Panc1 (cell line): ENCODE data around the gene CDC5L. TPM values are rescaled to one million over a fixed set of nuclear protein-coding genes. Genes with fewer than 3 reads are reported as not detected.

ENCODE experiments used
- ATAC-seq: fragments of 200-7000 bp; cut with Tn5 transposase; 2 replicates; pipeline ENCODE4 v1.9.1; 2020; ENCODE audit warnings: mild to moderate bottlenecking, moderate library complexity
- BruUV-seq: library from RNA; stranded (reverse); fragments of 400-500 nt; replicated peaks from 2 replicates; lab custom pipeline; 2021; lab: Mats Ljungman, UMichigan
- CTCF ChIA-PET: fragments of 300-600 bp; sonication (Branson Sonifier 250); formaldehyde crosslinking; loops from one replicate; lab custom pipeline; 2022; ENCODE audit warnings: antibody characterized with exemption; lab: Charles Lee
- POLR2A ChIA-PET: fragments of 300-600 bp; sonication (Branson Sonifier 250); formaldehyde crosslinking; loops from one replicate; lab custom pipeline; 2022; ENCODE audit warnings: antibody characterized with exemption; lab: Charles Lee
- DNase-seq: peaks from one replicate; pipeline ENCODE4 v3.0.0-alpha.2; 2010; ENCODE audit warnings: low read depth, low spot score
- H3K27ac ChIP-seq: 2 replicates; pipeline ENCODE4 v1.5.1; 2011; ENCODE audit warnings: mild to moderate bottlenecking, low read length, inconsistent platforms
- H3K27me3 ChIP-seq: fragments of 200-500 bp; sonication (Bioruptor generic); 2 replicates; pipeline ENCODE4 v1.6.0; 2014; ENCODE audit warnings: low read length, inconsistent platforms; ENCODE audit not compliant: control insufficient read depth, insufficient read depth
- H3K36me3 ChIP-seq: fragments of 200-500 bp; sonication (Bioruptor generic); 2 replicates; pipeline ENCODE4 v1.5.1; 2014; ENCODE audit warnings: inconsistent platforms, mild to moderate bottlenecking, low read length, moderate library complexity; ENCODE audit not compliant: control insufficient read depth, insufficient read depth
- H3K4me1 ChIP-seq: 2 replicates; pipeline ENCODE4 v1.5.1; 2011; ENCODE audit warnings: inconsistent platforms, mild to moderate bottlenecking, low read length, moderate library complexity; ENCODE audit not compliant: control insufficient read depth, insufficient read depth
- H3K4me3 ChIP-seq, 2 experiments: 2 replicates each; pipeline ENCODE4 v1.5.1; 2011 to 2012; ENCODE audit warnings: low read depth in 2 of 2, low read length in 2 of 2, mild to moderate bottlenecking in 2 of 2, inconsistent platforms in 1 of 2, moderate library complexity in 1 of 2
- H3K9me3 ChIP-seq: fragments of 200-500 bp; sonication (Bioruptor generic); 2 replicates; pipeline ENCODE4 v1.5.1; 2014; ENCODE audit warnings: low read depth, mild to moderate bottlenecking, inconsistent platforms, low read length, moderate library complexity; ENCODE audit not compliant: control insufficient read depth, insufficient read depth
- POLR2AphosphoS5 ChIP-seq: IDR thresholded peaks from 2 replicates; pipeline ENCODE4 v1.6.1; 2012; ENCODE audit warnings: mild to moderate bottlenecking, low read depth, low read length, moderate library complexity
- REST ChIP-seq, 2 experiments: IDR thresholded peaks; 2 replicates each; pipeline ENCODE4 v1.6.1; 2011 to 2012; ENCODE audit warnings: low read depth in 2 of 2, control low read depth in 1 of 2, low read length in 1 of 2, mild to moderate bottlenecking in 1 of 2, moderate library complexity in 1 of 2; ENCODE audit not compliant: insufficient read depth in 1 of 2
- SIN3A ChIP-seq: IDR thresholded peaks from 2 replicates; pipeline ENCODE4 v1.6.1; 2012; ENCODE audit warnings: low read depth, mild to moderate bottlenecking, low read length, moderate library complexity, borderline replicate concordance; ENCODE audit not compliant: insufficient read depth
- TCF7L2 ChIP-seq: IDR thresholded peaks from 2 replicates; pipeline ENCODE4 v1.6.1; 2011; ENCODE audit warnings: mild to moderate bottlenecking, low read depth, low read length, inconsistent platforms
- in situ Hi-C: cut with HindIII; loops from 2 replicates; pipeline ENCODE4 v1.10.0; 2016; ENCODE audit warnings: low sequenced_read_pairs, low pct_unique_long_range_greater_than_20kb
- intact Hi-C: fragments of 100-400 bp; cut with micrococcal nuclease; formaldehyde crosslinking; loops from one replicate; pipeline ENCODE4 v1.10.0; 2022; ENCODE audit not compliant: unreplicated experiment
- total RNA-seq: library from RNA; stranded (reverse); gene quantifications from one replicate; pipeline ENCODE4 v1.2.1, GENCODE V29; 2021; ENCODE audit not compliant: unreplicated experiment
- TF ChIP-seq, protein P1 (sequence below): fragments of 450-650 bp; IDR thresholded peaks from 2 replicates; pipeline ENCODE4 v1.5.1; 2017; ENCODE audit warnings: mild to moderate bottlenecking

Gene CDC5L
- total RNA-seq, 1 experiment from 2014 or later: 23.3 TPM

- in situ Hi-C loops: no loop called here
- peaks cover 21% of the 10 kb centered on the region; the same call in 1 of the 2 replicates for H3K4me1 ChIP-seq
- DNase-seq (no peak), ATAC-seq (no peak)
- H3K36me3 ChIP-seq: peaks cover 19% of the 10 kb centered on the region
- no TSS peak for BruUV-seq
- H3K4me3 ChIP-seq: no peak overlapping the region
- intact Hi-C loops: no loop called here
- H3K9me3 ChIP-seq: no peaks in the 10 kb centered on the region
- no peaks in the 10 kb centered on the region for H3K27me3 ChIP-seq
- TF ChIP-seq REST (IDR thresholded peaks at IDR 0.05; ENCODE audit: insufficient read depth in 1 of 2, low read depth in 2 of 2, low read length in 1 of 2) (no peak), SIN3A (no peak), TCF7L2 (no peak), POLR2AphosphoS5 (no peak)
- TF ChIP-seq, protein P1, sequence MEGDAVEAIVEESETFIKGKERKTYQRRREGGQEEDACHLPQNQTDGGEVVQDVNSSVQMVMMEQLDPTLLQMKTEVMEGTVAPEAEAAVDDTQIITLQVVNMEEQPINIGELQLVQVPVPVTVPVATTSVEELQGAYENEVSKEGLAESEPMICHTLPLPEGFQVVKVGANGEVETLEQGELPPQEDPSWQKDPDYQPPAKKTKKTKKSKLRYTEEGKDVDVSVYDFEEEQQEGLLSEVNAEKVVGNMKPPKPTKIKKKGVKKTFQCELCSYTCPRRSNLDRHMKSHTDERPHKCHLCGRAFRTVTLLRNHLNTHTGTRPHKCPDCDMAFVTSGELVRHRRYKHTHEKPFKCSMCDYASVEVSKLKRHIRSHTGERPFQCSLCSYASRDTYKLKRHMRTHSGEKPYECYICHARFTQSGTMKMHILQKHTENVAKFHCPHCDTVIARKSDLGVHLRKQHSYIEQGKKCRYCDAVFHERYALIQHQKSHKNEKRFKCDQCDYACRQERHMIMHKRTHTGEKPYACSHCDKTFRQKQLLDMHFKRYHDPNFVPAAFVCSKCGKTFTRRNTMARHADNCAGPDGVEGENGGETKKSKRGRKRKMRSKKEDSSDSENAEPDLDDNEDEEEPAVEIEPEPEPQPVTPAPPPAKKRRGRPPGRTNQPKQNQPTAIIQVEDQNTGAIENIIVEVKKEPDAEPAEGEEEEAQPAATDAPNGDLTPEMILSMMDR: no peak
- ChIA-PET POLR2A (no interaction called here), CTCF (no interaction called here)
- no peak overlapping the region for H3K27ac ChIP-seq
These were observed 2.7 kb downstream of the CDC5L start for GRCh38 chr6:44390158-44390683.

GRCh38 chr6:44395501-44395900, 8.0 kb downstream of the CDC5L start:
- BruUV-seq: no TSS peak
- intact Hi-C loops: no loop called here
- H3K27me3 ChIP-seq: no peaks in the 10 kb centered on the region
- ATAC-seq: no peak
- H3K4me1 ChIP-seq: no peaks in the 10 kb centered on the region
- TF ChIP-seq SIN3A (no peak), TCF7L2 (no peak), REST (IDR thresholded peaks at IDR 0.05; ENCODE audit: insufficient read depth in 1 of 2, low read depth in 2 of 2, low read length in 1 of 2) (no peak), POLR2AphosphoS5 (no peak)
- TF ChIP-seq, protein P1: no peak
- POLR2A ChIA-PET: no interaction called here
- CTCF ChIA-PET: no interaction called here
- peaks cover 42% of the 10 kb centered on the region for H3K36me3 ChIP-seq
- H3K4me3 ChIP-seq: no peak overlapping the region
- H3K27ac ChIP-seq: no peak overlapping the region
- H3K9me3 ChIP-seq: no peaks in the 10 kb centered on the region
- no peak for DNase-seq
- in situ Hi-C loops: no loop called here
